SH-SY5Y (cell line): Measurements from ENCODE around the gene TBC1D22A.

ENCODE experiments used
- GATA2 ChIP-seq: IDR thresholded peaks from 2 replicates; pipeline ENCODE4 v1.6.1; 2011; ENCODE audit warnings: mild to moderate bottlenecking, low read depth, low read length
- GATA3 ChIP-seq: IDR thresholded peaks from 2 replicates; pipeline ENCODE4 v1.6.1; 2011; ENCODE audit warnings: low read depth, mild to moderate bottlenecking, low read length, moderate library complexity

DNA sequence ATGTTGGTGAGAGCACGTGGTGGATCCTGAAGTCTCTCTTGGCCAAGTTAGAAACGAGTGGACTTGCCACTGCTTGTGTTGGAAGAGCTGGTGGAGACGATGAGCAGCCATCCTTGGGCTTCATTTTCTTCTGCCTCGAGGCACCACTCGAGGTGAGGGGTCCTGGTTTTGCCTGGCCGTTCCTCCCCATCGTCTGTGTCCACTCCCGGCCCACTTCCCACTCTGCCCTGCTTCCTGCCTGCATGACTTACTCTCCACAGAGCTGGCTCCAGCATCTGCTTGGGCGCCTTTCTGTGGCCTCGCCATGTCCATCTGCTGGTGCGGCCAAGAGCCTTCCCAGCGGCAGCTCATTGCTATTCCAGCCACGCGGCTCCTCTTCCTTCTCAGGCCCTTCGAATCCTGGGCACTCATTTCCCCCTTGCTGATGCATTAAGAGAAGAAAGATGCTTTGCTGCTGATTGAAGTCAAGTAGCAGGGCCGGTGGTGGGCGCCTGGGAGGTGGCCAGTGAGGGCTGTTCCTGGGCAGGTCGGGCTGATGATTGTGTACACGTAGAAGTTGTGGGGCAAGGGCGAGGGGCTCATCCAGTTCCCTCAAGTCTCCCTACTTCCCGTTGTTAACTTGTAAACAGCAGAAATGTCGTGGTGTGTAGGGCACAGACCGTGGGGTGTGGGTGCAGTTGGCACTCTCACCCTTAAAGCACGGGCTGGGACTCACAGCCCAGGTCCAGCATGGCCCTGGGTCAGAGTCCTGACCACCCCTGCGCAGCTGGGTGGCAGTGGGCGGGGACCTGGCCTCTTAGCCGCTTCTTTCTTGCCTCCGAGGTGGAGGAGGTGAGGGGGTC lies 292.0 kb downstream of the TBC1D22A start:
- TF ChIP-seq GATA2 (no peak), GATA3 (no peak)
